GM18505 (cell line): ENCODE data around the gene SCNN1A.
A peak's percentile ranks its signal among the peaks of the same experiment; 100 is the strongest.

ENCODE experiments used
- ATAC-seq: cut with Tn5 transposase; IDR thresholded peaks from one replicate; pipeline ENCODE4 v1.9.1; 2021; ENCODE audit not compliant: unreplicated experiment
- POLR2A ChIP-seq: IDR thresholded peaks from 4 replicates; pipeline ENCODE4 v1.6.1; 2011; ENCODE audit warnings: borderline replicate concordance; ENCODE audit not compliant: insufficient read depth, insufficient read length; ENCODE audit errors: extremely low read depth

Gene SCNN1A

GRCh38 chr12:6367969-6368892 is 7.1 kb downstream of the SCNN1A start:
- TF ChIP-seq POLR2A: no peak
- ATAC-seq: no peak

GRCh38 chr12:6367065-6367968 is 8.0 kb downstream of the SCNN1A start:
- no peak for TF ChIP-seq POLR2A
- peak; percentile 66 for ATAC-seq

GRCh38 chr12:6364044-6364374 is 11.4 kb downstream of the SCNN1A start:
- no peak for ATAC-seq
- no peak for TF ChIP-seq POLR2A

GRCh38 chr12:6363330-6364043 is 11.9 kb downstream of the SCNN1A start:
- ATAC-seq: no peak
- TF ChIP-seq POLR2A: no peak

- ATAC-seq: no peak
- TF ChIP-seq POLR2A: no peak
Observed at GRCh38 chr12:6363010-6363329, 12.4 kb downstream of the SCNN1A start.

GRCh38 chr12:6362403-6362802 is 13.0 kb downstream of the SCNN1A start:
- no peak for ATAC-seq
- TF ChIP-seq POLR2A: no peak

GRCh38 chr12:6361834-6362233 is 13.5 kb downstream of the SCNN1A start:
- no peak for ATAC-seq

GRCh38 chr12:6360578-6361490 is 14.5 kb downstream of the SCNN1A start:
- no peak for ATAC-seq
- TF ChIP-seq POLR2A: no peak

More at GRCh38 chr12:6361834-6362233, 13.5 kb downstream of the SCNN1A start:
- no peak for TF ChIP-seq POLR2A

- no peak for TF ChIP-seq POLR2A
- no peak for ATAC-seq
Observed at GRCh38 chr12:6360080-6360571, 15.2 kb downstream of the SCNN1A start.

- no peak for ATAC-seq
Observed at GRCh38 chr12:6358881-6359280, 16.5 kb downstream of the SCNN1A start.

GRCh38 chr12:6356374-6356820 is 19.0 kb downstream of the SCNN1A start:
- ATAC-seq: no peak
- no peak for TF ChIP-seq POLR2A

More at GRCh38 chr12:6358881-6359280, 16.5 kb downstream of the SCNN1A start:
- no peak for TF ChIP-seq POLR2A
